HG03025 (cell line): ENCODE results near the gene CC2D2B.
"Not testable (repeated sequence)": the region's sequence is repeated elsewhere in the genome, so short reads cannot be mapped to it uniquely, and the experiment has no call there.

Experiments used
- ATAC-seq: cut with Tn5 transposase; IDR thresholded peaks from one replicate; pipeline ENCODE4 v1.9.1; 2021; ENCODE audit warnings: mild to moderate bottlenecking, moderate library complexity; ENCODE audit not compliant: unreplicated experiment, low FRiP score

Gene CC2D2B

DNA sequence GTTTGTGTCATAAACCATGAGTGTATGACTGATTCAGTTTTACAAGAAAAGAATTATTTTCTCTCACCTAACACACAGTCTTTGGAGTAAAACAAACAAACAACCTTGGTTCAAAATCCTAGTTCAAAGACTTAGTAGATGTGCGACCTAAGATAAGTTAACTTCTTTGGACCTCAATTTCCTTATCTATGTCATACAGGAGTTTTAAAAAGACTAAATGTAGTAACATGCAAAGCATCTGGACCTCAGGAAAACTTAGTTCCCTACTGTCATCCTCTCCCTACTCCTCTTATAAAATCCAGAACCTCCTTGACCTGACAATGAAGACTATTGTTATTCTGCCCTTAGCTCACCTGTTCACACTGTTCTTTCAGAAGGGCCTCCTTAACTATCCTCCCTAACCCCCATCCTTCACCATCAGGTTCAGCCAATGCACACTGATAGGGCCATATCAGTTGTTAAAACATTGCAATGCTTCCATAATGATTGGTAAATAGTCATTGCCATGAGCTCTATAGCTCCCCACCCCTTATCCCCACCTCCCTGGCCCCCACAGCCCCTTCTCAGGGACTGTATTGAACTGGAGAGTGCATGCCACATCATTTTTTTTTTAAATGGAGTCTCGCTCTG, 106.8 kb downstream of the CC2D2B start:
- ATAC-seq: no peak

DNA sequence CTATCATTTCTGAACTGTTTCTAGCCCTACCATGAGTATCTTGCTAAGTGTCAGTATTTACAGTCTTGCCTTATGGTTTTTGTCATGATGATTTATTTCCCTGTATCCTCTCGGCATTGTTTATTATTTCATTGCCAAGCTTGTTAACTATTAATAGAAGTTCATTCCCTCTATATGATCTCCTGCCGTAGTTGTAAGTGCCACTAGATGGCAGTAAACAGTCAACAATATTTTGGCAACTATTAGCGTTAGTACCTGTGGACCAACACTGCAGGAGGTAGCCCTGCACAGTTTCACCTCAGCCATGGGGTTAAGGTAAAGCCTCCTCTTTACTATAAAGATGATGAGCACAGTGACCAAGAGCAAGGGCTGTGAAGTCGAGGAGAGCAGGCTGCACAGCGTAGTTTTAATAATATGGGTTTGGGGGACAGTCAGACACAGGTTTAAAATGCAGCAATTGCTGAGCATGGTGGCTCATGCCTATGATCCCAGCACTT, 109.5 kb downstream of the CC2D2B start:
- no peak for ATAC-seq

DNA sequence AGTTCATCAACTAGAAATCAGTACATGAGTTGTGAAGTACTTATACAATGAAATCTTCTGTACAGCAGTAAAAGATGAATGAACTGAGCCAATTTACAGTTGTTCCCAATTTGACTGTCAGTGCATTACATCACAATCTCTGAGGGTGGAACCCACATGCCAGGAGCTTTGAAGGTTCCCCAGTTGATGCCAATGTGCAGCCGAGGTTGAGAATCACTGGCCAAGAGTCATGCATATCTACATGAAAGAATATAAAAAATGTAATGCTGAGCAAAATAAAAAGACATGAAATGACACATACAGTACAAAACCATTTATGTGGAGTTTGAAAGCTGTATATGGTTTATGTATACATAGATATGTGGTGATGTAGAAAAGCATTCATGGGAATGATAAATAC, 113.6 kb downstream of the CC2D2B start:
- no peak for ATAC-seq

DNA sequence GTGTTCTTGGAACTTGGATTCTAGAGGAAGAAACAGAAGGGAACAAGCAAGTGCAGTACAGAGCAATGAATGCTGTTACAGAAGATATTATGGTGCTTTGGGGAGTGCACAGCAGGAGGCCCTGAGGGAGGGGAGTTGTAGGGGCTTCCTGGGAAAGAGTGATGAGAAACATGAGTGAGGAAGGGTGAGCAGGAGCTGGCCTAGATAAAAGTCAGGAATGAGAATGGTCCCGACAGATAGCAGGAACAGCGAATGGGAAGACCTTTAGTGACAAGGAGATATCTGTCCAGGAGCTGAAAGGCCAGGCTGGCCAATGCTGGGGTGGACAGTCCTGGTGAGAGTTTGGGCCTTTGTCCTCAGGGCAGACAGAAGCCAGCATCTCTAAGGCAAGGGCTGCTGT, 115.0 kb downstream of the CC2D2B start:
- ATAC-seq: no peak

DNA sequence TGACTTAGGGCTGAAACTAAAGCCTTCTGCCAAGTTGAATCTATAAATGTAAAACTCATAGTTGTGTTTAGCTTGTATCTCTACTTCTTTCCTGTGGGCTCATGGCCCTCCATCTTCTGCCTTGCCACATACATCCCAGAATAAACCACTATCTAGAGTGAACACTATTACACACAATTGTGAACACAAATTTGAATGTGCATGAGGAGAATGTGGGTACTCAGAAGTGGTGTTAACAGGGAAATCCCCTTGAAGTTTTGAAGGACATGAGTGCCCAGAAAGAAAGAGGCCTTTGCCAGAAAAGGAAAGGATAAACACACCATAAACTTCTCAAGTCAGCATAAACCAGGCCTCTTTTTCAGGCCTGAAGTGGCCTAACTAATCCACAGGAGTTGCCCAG, 115.4 kb downstream of the CC2D2B start:
- no peak for ATAC-seq

DNA sequence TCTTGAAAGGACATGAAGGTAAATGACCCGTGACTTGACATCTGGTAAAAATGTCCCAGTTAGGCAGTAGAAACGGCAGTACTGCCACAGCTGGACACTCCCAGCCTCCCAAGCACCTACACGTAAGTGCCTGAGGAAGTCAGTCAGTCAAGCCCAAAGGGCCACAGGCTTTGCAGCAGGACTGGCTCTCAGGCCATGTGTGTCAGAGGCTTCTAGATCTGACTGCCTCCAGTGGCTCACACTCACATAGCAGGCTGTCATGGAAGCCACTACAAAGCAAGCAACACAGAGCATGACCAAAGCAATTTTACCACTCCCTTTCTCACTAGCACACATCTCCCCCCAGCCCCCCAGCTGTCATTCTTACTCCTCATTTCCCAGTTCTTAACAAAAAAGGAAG, 117.8 kb downstream of the CC2D2B start:
- ATAC-seq: no peak

DNA sequence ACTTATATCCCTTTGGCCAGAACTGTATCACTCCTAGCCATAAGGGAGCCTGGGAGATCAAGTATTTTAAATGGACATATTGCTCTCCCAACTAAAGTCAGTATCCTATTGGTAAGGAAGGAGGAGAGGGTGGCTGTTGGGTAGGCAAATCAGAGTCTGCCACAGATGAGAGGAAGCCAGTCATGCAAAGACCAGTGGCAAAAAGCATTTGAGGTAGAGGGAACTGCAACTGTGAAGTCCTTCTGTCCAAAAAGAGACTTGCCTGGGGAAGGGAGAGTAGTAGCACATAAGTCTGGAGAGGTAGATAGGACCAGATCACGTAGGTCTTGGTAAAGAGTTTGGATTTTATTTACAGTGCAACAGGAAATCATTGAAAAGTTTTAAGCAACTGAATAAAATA, 126.8 kb downstream of the CC2D2B start:
- ATAC-seq: no peak

DNA sequence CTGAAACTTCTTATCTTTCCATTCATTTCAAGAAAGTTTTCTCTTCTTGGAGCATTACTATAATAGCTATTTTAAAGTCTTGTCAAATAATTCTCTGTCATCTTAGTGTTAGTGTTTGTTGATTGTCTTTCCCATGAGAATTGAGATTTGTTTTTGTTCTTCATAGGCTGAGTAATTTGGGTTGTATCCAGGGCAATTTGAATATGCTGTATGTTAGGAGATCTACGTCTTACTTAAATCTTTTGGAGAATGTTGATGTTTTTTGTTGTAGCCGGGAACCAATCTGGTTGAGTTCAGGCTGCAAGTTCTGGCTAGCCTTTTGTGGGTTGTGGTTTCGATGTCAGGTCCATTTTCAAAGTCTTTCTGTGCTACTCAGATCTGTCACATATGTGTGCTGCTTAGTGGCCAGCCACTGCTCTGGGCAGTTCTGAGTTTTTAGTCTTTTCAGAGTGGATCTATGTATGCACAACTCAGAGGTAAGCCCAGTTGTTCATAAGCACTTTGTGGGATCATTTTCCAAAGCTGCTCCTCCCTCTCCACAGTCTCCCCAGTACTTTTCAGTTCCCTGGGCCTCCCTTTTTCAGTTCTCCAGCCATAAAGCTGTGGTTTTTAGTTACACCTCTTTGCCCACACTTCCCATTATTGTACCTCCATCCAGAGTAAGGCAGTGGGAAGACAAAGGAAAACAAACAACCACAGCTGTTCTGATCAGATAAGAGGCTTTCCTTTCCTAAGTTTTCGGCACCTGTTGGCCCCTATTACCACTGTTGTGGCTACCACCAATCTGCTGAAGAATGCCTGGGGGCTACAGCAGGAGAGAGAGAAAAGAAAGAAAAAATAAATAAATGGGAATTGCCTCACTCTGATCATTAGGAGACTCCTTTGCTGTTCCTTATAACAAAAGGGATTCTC, 131.0 kb downstream of the CC2D2B start:
- ATAC-seq: no peak

DNA sequence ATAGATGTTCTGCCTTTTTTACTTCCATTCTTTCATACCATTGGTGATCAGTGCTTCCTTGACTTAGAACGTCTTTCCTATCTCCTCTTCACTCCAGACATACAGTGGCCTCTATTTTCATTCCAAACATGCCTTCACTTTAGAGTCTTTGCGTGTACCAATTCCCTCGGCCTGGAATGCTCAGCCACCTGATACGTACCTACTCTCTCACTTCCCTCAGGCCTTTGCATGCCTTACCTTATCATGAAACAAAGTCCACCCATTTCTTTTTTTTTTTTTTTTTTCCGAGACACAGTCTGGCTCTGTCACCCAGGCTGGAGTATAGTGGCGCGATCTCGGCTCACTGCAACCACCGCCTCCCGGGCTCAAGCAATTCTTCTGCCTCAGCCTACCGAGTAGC, 133.4 kb downstream of the CC2D2B start:
- ATAC-seq: no peak

DNA sequence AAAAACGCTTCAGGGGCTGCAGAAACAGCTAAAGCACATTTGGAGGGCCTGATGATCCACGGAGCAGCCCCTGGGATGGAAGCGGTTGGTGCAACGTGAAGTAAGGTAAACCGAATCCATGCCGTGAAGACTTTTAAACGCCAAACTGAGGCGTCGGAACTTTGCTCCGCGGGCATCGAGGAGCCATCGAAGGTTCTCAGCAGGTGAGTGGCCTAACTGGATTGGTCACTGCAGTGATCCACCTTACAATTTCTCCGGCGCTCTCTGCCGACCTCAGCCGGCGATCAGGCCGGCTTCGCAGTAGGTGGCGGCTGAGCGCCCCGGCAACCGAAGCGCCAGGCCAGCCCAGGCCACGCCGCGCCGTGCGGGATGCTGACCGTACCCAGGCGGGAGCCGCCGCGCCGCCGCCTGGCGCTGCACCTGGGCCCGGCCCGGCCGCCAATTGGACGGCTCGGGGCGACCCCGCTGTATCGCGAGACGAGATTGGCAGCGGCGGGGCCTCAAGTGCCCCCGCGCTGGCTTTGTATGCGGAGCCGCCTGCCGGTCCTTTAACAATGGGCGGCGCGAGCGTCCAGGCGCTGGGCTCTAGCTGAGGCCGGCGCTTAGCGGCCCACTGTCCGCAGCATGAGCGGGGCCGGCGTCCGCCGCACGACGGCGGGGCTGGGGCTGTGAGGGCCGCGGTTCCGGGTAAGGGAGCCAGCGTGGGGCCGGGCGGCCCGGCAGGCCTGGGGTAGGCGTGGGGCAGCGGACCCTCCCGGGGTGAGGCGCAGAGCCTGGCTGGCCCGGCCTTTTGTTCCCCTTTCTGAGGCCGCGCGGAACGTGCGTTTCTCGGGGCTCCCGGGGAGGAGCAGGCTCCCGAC, 135.5 kb downstream of the CC2D2B start, which contains the start of gene CCNJ:
CCNJ (plus strand) TSS at position 551 of the 860 bp plus-strand sequence. CDS start 811 bp downstream, outside the sequence.
- ATAC-seq: peak; percentile 85

DNA sequence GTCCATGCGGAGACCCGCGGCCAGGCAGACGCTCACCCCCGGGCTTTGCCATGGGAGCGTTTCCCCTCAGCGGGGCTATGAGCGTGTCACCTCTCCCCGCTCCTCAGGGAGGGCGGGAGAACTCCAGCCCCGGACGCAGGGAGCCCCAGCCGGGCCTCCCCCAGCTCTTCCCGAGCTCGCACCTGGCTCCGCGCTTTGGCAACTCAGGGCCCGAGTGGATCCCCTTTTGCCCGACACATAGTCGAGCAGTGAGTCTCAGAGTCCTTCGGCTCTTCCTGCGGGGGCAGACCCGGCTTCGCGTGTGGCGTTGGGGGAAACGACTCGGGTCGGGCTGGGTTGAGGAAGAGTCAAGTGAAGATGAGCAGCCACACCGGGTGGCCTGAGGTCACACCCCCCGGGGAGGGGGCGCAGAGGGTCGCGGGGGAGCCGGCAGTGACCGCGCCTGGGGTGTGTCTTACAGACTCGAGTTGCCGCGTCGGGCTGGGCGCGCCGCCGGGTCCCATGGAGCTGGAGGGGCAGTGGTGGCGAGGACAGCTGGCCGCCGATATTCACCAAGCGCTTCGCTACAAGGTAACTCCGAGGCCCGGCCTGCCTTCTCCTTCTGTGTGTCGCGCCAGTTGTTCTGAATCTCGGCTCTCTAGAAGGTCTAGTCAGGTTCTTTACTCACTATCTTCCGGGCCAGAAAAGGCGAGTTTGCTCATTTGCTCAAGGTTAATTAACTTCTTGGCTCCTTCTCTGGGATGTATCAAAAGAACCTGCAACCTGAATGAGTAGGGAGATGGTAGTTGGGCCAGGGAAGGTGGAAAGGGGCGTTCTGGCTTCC, 136.3 kb downstream of the CC2D2B start:
- peak; percentile 24 for ATAC-seq

DNA sequence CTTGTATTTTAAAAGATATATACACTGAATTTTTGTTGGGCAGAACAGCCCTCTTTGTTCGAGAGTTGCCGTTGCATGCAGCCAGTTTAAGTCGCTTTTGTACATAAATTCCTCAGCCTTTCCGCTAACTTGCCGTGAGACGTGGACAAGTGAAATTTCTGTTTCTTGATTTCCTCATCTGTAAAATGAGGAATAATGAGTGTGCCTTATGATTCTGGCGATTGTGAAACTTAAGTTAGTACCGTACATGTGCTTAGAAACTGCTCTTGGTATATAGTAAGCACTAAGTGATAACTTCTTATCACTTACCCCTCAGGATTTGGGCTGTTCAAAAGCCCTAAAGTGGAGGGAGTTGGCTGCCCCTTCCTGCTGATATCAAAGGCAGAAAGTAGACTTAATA, 137.0 kb downstream of the CC2D2B start:
- no peak for ATAC-seq

DNA sequence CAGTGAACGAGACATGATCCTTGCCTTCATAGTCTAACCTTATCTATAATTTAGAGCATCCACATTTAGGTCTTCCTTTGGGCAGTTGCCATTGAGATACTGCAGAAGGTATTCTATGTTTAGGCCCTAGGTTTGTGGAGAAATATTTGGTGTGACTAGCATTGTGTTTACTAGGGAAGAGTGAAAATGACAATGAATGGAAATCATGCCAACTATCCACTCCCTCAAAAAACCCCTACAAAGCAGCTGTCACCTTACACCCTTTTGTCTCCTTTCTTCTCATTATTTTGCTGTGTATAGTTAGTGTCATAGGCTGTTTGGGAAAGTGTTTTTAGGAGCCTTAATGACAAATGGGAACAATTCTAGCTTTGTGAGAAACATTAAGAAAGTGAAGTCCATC, 138.8 kb downstream of the CC2D2B start:
- no peak for ATAC-seq

DNA sequence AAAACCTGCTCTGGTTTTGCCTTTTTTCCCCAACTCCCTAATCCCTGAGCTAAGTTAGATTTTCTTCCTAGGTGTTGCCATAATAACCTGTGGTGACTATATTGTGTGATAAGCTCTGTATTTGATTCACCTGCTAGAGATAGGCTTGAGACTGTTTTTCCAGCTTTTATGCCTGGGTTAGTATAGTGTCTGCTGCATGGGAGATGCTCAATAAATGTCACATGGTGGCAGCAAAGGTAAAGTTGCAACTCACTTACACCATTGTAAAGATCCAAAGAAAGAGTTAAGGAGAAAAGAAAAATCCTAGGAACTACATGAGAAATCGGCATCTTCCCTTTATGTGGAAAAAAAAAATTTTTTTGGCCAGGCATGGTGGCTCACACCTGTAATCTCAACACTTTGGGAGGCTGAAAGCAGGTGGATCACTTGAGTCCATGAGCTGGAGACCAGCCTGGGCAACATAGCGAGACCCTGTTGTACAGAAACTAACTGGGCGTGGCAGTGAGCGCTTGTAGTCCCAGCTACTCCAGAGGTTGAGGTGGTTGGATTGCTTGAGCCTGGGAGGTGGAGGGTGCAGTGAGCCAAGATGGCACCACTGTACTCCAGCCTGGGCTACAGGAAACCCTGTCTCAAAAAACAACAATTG, 139.4 kb downstream of the CC2D2B start:
- no peak for ATAC-seq

DNA sequence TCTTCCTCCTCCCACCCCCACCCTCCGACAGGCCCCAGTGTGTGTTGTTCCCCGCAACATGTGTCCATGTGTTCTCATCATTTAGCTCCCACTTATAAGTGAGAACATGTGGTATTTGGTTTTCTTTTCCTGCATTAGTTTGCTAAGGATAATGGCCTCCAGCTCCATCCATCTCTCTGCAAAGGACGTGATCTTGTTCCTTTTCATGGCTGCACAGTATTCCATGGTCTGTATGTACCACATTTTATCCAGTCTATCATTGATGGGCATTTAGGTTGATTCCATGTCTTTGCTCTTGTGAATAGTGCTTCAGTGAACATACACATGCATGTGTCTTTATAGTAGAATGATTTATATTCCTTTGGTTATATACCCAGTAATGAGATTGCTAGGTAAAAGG, 140.2 kb downstream of the CC2D2B start:
- ATAC-seq: not testable (repeated sequence)

DNA sequence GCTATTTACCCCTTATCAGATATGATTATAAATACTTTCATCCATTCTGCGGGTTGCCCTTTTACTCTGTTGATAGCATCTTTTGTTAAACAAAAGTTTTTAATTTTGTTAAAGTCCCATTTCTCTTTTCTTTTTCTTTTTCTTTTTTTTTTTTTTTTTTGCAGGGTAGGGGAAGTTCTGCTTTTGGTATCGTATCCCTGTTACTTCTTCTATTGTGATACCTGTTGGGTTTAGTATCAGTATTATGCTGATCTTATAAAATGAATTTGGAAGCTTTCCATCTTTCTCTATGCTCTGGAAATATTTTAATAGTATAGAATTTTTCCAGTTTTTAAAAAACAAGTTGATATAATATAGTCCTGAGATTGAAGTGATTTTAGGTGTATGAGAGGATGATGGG, 141.6 kb downstream of the CC2D2B start:
- no peak for ATAC-seq

DNA sequence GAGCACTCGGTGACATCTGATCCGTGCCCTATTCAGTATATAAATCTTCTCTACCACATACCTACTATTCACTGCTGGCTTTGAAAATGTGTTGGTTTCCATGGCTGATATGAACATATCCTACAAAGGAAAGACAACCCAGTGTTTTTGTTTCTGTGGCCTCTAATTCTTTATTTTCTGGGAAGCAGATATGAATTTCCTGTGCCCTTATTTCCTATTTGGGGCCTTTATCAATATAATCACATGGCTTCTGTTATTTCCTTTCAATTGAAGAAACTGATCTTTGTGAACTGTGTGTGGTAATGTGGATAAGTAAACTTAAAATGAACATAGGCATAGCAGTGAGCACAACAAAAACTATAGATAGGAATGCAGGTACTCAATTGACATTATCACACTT, 146.2 kb downstream of the CC2D2B start:
- no peak for ATAC-seq

DNA sequence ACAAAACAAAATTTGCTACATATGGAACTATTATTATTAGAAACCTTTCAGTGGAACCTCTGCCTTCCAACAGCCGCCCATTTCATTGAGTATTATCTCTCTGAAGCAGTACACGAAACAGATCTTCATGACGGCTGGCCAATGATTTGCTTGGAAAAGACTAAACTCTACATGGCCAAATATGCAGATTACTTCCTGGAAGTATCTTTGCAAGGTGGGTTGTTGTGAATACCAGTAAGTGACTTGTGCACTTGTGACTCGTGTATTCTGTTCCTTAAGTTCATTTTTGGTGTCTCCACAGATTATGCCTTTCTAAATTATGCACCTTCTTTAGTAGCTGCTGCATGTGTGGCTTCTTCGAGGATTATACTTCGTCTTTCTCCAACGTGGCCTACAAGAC, 149.0 kb downstream of the CC2D2B start:
- no peak for ATAC-seq

DNA sequence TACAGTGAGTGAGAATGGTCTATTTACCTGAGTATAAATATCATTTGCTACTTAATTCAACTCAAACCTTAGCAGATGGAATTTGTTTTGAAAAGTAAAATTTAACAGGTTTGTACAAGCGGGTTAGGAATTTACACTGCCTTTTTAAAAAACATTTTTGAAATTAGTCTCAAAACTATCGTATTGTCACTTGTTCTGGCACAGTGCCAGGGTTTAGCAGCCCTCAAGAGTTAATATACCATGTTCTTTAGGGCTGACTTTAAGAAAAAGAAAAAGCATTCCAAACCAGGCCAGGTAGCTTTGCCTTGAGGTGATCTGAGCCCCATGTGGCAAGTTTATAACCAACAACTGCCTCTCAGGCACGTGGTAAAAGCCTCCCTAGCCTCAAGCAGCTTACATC, 153.5 kb downstream of the CC2D2B start:
- ATAC-seq: no peak
